SJCRH30 (cell line): Measurements from ENCODE around the gene UNC80. TPM values are rescaled to one million over a fixed set of nuclear protein-coding genes. Genes with fewer than 3 reads are reported as not detected.

ENCODE experiments used
- DNase-seq, 2 experiments: peaks; one replicate each; pipeline ENCODE4 v3.0.0-alpha.2; 2015 to 2020
- H3K27ac ChIP-seq: fragments of 250-450 bp; sonication (Bioruptor Pico); 2 replicates; pipeline ENCODE4 v1.5.1; 2020; ENCODE audit warnings: mild to moderate bottlenecking, moderate library complexity
- H3K27me3 ChIP-seq: fragments of 250-450 bp; sonication (Bioruptor Pico); 2 replicates; pipeline ENCODE4 v1.5.1; 2020; ENCODE audit warnings: mild to moderate bottlenecking, moderate library complexity
- H3K36me3 ChIP-seq: fragments of 250-450 bp; sonication (Bioruptor Pico); 2 replicates; pipeline ENCODE4 v1.5.1; 2020; ENCODE audit warnings: mild to moderate bottlenecking, moderate library complexity
- H3K4me1 ChIP-seq: fragments of 250-450 bp; sonication (Bioruptor Pico); 2 replicates; pipeline ENCODE4 v1.5.1; 2020; ENCODE audit warnings: mild to moderate bottlenecking, moderate library complexity
- H3K4me3 ChIP-seq: fragments of 250-450 bp; sonication (Bioruptor Pico); 2 replicates; pipeline ENCODE4 v1.5.1; 2020; ENCODE audit warnings: mild to moderate bottlenecking, moderate library complexity
- H3K9me3 ChIP-seq: fragments of 250-450 bp; sonication (Bioruptor Pico); replicated peaks from 2 replicates; pipeline ENCODE4 v1.5.1; 2020; ENCODE audit warnings: mild to moderate bottlenecking, moderate library complexity
- total RNA-seq: library from RNA; depleted of rRNA; stranded (reverse); fragments of >200 nt; shearing (Covaris generic); gene quantifications from 2 replicates; pipeline ENCODE4 v1.2.3, GENCODE V29; 2014

The UNC80 gene
- total RNA-seq, 1 experiment from 2014 or later = 6.0 TPM

GRCh38 chr2:209908511-209908910 lies 136.9 kb downstream of the UNC80 start:
- H3K27ac ChIP-seq = no peak overlapping the region
- H3K9me3 ChIP-seq = no peaks in the 10 kb centered on the region
- no peaks in the 10 kb centered on the region for H3K36me3 ChIP-seq
- no peaks in the 10 kb centered on the region for H3K27me3 ChIP-seq
- H3K4me3 ChIP-seq = no peak overlapping the region
- DNase-seq = no peak
- H3K4me1 ChIP-seq = no peaks in the 10 kb centered on the region

- Histone ChIP-seq H3K4me3 (no peak overlapping the region), H3K27me3 (no peaks in the 10 kb centered on the region), H3K36me3 (no peaks in the 10 kb centered on the region), H3K9me3 (no peaks in the 10 kb centered on the region), H3K4me1 (no peaks in the 10 kb centered on the region), H3K27ac (no peak overlapping the region)
- DNase-seq = no peak
Measured at GRCh38 chr2:209911486-209911885, 139.9 kb downstream of the UNC80 start.

GRCh38 chr2:209913786-209914345 lies 142.2 kb downstream of the UNC80 start:
- no peak overlapping the region for H3K27ac ChIP-seq
- no peak for DNase-seq
- no peaks in the 10 kb centered on the region for H3K4me1 ChIP-seq
- H3K36me3 ChIP-seq = no peaks in the 10 kb centered on the region
- H3K4me3 ChIP-seq = no peak overlapping the region
- H3K27me3 ChIP-seq = no peaks in the 10 kb centered on the region
- H3K9me3 ChIP-seq = no peaks in the 10 kb centered on the region

- no peaks in the 10 kb centered on the region for H3K9me3 ChIP-seq
- DNase-seq = no peak
- no peaks in the 10 kb centered on the region for H3K4me1 ChIP-seq
- no peak overlapping the region for H3K27ac ChIP-seq
- no peak overlapping the region for H3K4me3 ChIP-seq
- no peaks in the 10 kb centered on the region for H3K36me3 ChIP-seq
- H3K27me3 ChIP-seq = no peaks in the 10 kb centered on the region
Measured at GRCh38 chr2:209917154-209917771, 145.6 kb downstream of the UNC80 start.

- Histone ChIP-seq H3K4me3 (no peak overlapping the region), H3K27me3 (no peaks in the 10 kb centered on the region), H3K36me3 (no peaks in the 10 kb centered on the region), H3K27ac (no peak overlapping the region), H3K4me1 (no peaks in the 10 kb centered on the region), H3K9me3 (no peaks in the 10 kb centered on the region)
- DNase-seq = no peak
Measured at GRCh38 chr2:209918251-209918650, 146.6 kb downstream of the UNC80 start.

- Histone ChIP-seq H3K4me1 (no peaks in the 10 kb centered on the region; the same call in 1 of the 2 replicates), H3K27ac (no peak overlapping the region), H3K36me3 (no peaks in the 10 kb centered on the region), H3K27me3 (no peaks in the 10 kb centered on the region), H3K4me3 (no peak overlapping the region), H3K9me3 (no peaks in the 10 kb centered on the region)
- DNase-seq = no peak
Measured at GRCh38 chr2:209922116-209922515, 150.5 kb downstream of the UNC80 start.

- Histone ChIP-seq H3K27ac (no peak overlapping the region), H3K4me1 (peaks cover 8% of the 10 kb centered on the region; the same call in 1 of the 2 replicates), H3K4me3 (no peak overlapping the region), H3K9me3 (no peaks in the 10 kb centered on the region), H3K27me3 (no peaks in the 10 kb centered on the region), H3K36me3 (no peaks in the 10 kb centered on the region)
- DNase-seq = no peak
Measured at GRCh38 chr2:209929369-209929768, 157.7 kb downstream of the UNC80 start.

GRCh38 chr2:209933499-209934483 lies 162.2 kb downstream of the UNC80 start:
- H3K4me3 ChIP-seq = peak overlapping the region; percentile 37
- DNase-seq = peak; percentile 29 to 69

GRCh38 chr2:209936106-209936666 lies 164.6 kb downstream of the UNC80 start:
- Histone ChIP-seq H3K27ac (no peak overlapping the region), H3K9me3 (no peaks in the 10 kb centered on the region), H3K36me3 (no peaks in the 10 kb centered on the region), H3K4me3 (no peak overlapping the region), H3K27me3 (no peaks in the 10 kb centered on the region), H3K4me1 (peaks cover 19% of the 10 kb centered on the region)
- DNase-seq = no peak

More at GRCh38 chr2:209933499-209934483, 162.2 kb downstream of the UNC80 start:
- Histone ChIP-seq H3K27me3 (no peaks in the 10 kb centered on the region), H3K36me3 (no peaks in the 10 kb centered on the region), H3K9me3 (no peaks in the 10 kb centered on the region), H3K4me1 (peaks cover 19% of the 10 kb centered on the region), H3K27ac (peak overlapping the region; percentile 44)

- peak in 1 of 2 experiments; percentile 38 for DNase-seq
- H3K36me3 ChIP-seq = no peaks in the 10 kb centered on the region
- no peaks in the 10 kb centered on the region for H3K9me3 ChIP-seq
- H3K27ac ChIP-seq = no peak overlapping the region
- H3K4me1 ChIP-seq = peaks cover 27% of the 10 kb centered on the region
- H3K27me3 ChIP-seq = no peaks in the 10 kb centered on the region
- H3K4me3 ChIP-seq = no peak overlapping the region
Measured at GRCh38 chr2:209937893-209938292, 166.3 kb downstream of the UNC80 start.

- Histone ChIP-seq H3K4me3 (no peak overlapping the region), H3K9me3 (no peaks in the 10 kb centered on the region), H3K27ac (no peak overlapping the region), H3K4me1 (peaks cover 30% of the 10 kb centered on the region), H3K36me3 (no peaks in the 10 kb centered on the region), H3K27me3 (no peaks in the 10 kb centered on the region)
- DNase-seq = no peak
Measured at GRCh38 chr2:209938906-209939305, 167.3 kb downstream of the UNC80 start.

- H3K27ac ChIP-seq = no peak overlapping the region
- H3K4me3 ChIP-seq = no peak overlapping the region
- peaks cover 30% of the 10 kb centered on the region for H3K4me1 ChIP-seq
- no peaks in the 10 kb centered on the region for H3K9me3 ChIP-seq
- DNase-seq = no peak
- H3K36me3 ChIP-seq = no peaks in the 10 kb centered on the region
- no peaks in the 10 kb centered on the region for H3K27me3 ChIP-seq
Measured at GRCh38 chr2:209940936-209941335, 169.3 kb downstream of the UNC80 start.

- peaks cover 29% of the 10 kb centered on the region for H3K4me1 ChIP-seq
- H3K9me3 ChIP-seq = no peaks in the 10 kb centered on the region
- DNase-seq = no peak
- H3K4me3 ChIP-seq = no peak overlapping the region
- H3K36me3 ChIP-seq = no peaks in the 10 kb centered on the region
- H3K27ac ChIP-seq = peak overlapping the region; percentile 92
- H3K27me3 ChIP-seq = no peaks in the 10 kb centered on the region
Measured at GRCh38 chr2:209942426-209942825, 170.8 kb downstream of the UNC80 start.

GRCh38 chr2:209942936-209943605 lies 171.4 kb downstream of the UNC80 start:
- peaks cover 23% of the 10 kb centered on the region for H3K4me1 ChIP-seq
- H3K36me3 ChIP-seq = no peaks in the 10 kb centered on the region
- DNase-seq = peak; percentile 94 to 97
- peak overlapping the region; percentile 92 for H3K27ac ChIP-seq
- no peaks in the 10 kb centered on the region for H3K27me3 ChIP-seq
- H3K9me3 ChIP-seq = no peaks in the 10 kb centered on the region
- H3K4me3 ChIP-seq = no peak overlapping the region
